COLO829 (cell line): ENCODE data around the gene ZDHHC18.
"Not testable (repeated sequence)": the region's sequence is repeated elsewhere in the genome, so short reads cannot be mapped to it uniquely, and the experiment has no call there.

ENCODE experiments used
- DNase-seq: peaks from one replicate; pipeline ENCODE4 v3.0.0; 2012; ENCODE audit warnings: low spot score

Gene ZDHHC18

GRCh38 chr1:26791626-26792025 lies 34.9 kb upstream of the ZDHHC18 start:
- no peak for DNase-seq

GRCh38 chr1:26792924-26793323 lies 33.6 kb upstream of the ZDHHC18 start:
- no peak for DNase-seq

GRCh38 chr1:26794391-26794790 lies 32.1 kb upstream of the ZDHHC18 start:
- no peak for DNase-seq

- DNase-seq: no peak
These were observed 28.9 kb upstream of the ZDHHC18 start for GRCh38 chr1:26797627-26798026.

GRCh38 chr1:26799479-26800142 lies 26.9 kb upstream of the ZDHHC18 start:
- no peak for DNase-seq

- DNase-seq: not testable (repeated sequence)
These were observed 22.6 kb upstream of the ZDHHC18 start for GRCh38 chr1:26803932-26804331.

- peak; percentile 63 for DNase-seq
These were observed 16.4 kb upstream of the ZDHHC18 start for GRCh38 chr1:26810105-26810504.

- no peak for DNase-seq
These were observed 15.4 kb upstream of the ZDHHC18 start for GRCh38 chr1:26811057-26811456.

- no peak for DNase-seq
These were observed 14.8 kb upstream of the ZDHHC18 start for GRCh38 chr1:26811708-26812107.

- no peak for DNase-seq
These were observed 12.1 kb upstream of the ZDHHC18 start for GRCh38 chr1:26814377-26814776.

- no peak for DNase-seq
These were observed 11.6 kb upstream of the ZDHHC18 start for GRCh38 chr1:26814893-26815292.

GRCh38 chr1:26820784-26821269 lies 5.7 kb upstream of the ZDHHC18 start:
- no peak for DNase-seq

GRCh38 chr1:26822737-26823395 lies 3.6 kb upstream of the ZDHHC18 start:
- no peak for DNase-seq

GRCh38 chr1:26824731-26825130 lies 1.8 kb upstream of the ZDHHC18 start:
- DNase-seq: no peak

GRCh38 chr1:26827106-26827604 lies 667 bp downstream of the ZDHHC18 start:
- no peak for DNase-seq

- no peak for DNase-seq
These were observed 1.2 kb downstream of the ZDHHC18 start for GRCh38 chr1:26827663-26828062.

GRCh38 chr1:26828411-26828991 lies 2.0 kb downstream of the ZDHHC18 start:
- DNase-seq: no peak

- DNase-seq: no peak
These were observed 2.9 kb downstream of the ZDHHC18 start for GRCh38 chr1:26829184-26829911.

GRCh38 chr1:26831059-26831458 lies 4.6 kb downstream of the ZDHHC18 start:
- no peak for DNase-seq

GRCh38 chr1:26831546-26832248 lies 5.2 kb downstream of the ZDHHC18 start:
- no peak for DNase-seq

- no peak for DNase-seq
These were observed 5.9 kb downstream of the ZDHHC18 start for GRCh38 chr1:26832249-26832960.
